GM21723 (cell line): ENCODE data around the gene ROCK2.
"Not testable (repeated sequence)": the region's sequence is repeated elsewhere in the genome, so short reads cannot be mapped to it uniquely, and the experiment has no call there.

Experiments
- ATAC-seq: cut with Tn5 transposase; IDR thresholded peaks from one replicate; pipeline ENCODE4 v1.9.1; 2021; ENCODE audit warnings: mild to moderate bottlenecking, moderate library complexity; ENCODE audit not compliant: unreplicated experiment

The ROCK2 gene

GRCh38 chr2:11342551-11343367, 1.7 kb downstream of the ROCK2 start:
- ATAC-seq = no peak

- ATAC-seq = no peak
Observed at GRCh38 chr2:11340717-11341116, 3.7 kb downstream of the ROCK2 start.

GRCh38 chr2:11339508-11340083, 4.8 kb downstream of the ROCK2 start:
- no peak for ATAC-seq

- ATAC-seq = no peak
Observed at GRCh38 chr2:11338580-11338979, 5.9 kb downstream of the ROCK2 start.

- ATAC-seq = no peak
Observed at GRCh38 chr2:11337909-11338308, 6.5 kb downstream of the ROCK2 start.

GRCh38 chr2:11336189-11336588, 8.2 kb downstream of the ROCK2 start:
- no peak for ATAC-seq

- ATAC-seq = no peak
Observed at GRCh38 chr2:11333427-11334183, 10.8 kb downstream of the ROCK2 start.

- no peak for ATAC-seq
Observed at GRCh38 chr2:11332596-11332995, 11.8 kb downstream of the ROCK2 start.

- no peak for ATAC-seq
Observed at GRCh38 chr2:11330457-11331142, 13.8 kb downstream of the ROCK2 start.

GRCh38 chr2:11329776-11330175, 14.7 kb downstream of the ROCK2 start:
- no peak for ATAC-seq

- not testable (repeated sequence) for ATAC-seq
Observed at GRCh38 chr2:11328522-11328921, 15.9 kb downstream of the ROCK2 start.

- ATAC-seq = no peak
Observed at GRCh38 chr2:11327871-11328270, 16.6 kb downstream of the ROCK2 start.

- no peak for ATAC-seq
Observed at GRCh38 chr2:11326677-11327211, 17.7 kb downstream of the ROCK2 start.

- no peak for ATAC-seq
Observed at GRCh38 chr2:11325961-11326676, 18.3 kb downstream of the ROCK2 start.

- ATAC-seq = no peak
Observed at GRCh38 chr2:11321847-11322246, 22.6 kb downstream of the ROCK2 start.

- ATAC-seq = no peak
Observed at GRCh38 chr2:11320698-11321492, 23.5 kb downstream of the ROCK2 start.

- ATAC-seq = no peak
Observed at GRCh38 chr2:11319939-11320338, 24.5 kb downstream of the ROCK2 start.

GRCh38 chr2:11315074-11315705, 29.2 kb downstream of the ROCK2 start:
- ATAC-seq = no peak

- ATAC-seq = no peak
Observed at GRCh38 chr2:11314487-11314886, 29.9 kb downstream of the ROCK2 start.
